ENCODE measurements around the gene APP.
"Not testable (repeated sequence)": the region's sequence is repeated elsewhere in the genome, so short reads cannot be mapped to it uniquely, and the experiment has no call there.

APP gene

DNA sequence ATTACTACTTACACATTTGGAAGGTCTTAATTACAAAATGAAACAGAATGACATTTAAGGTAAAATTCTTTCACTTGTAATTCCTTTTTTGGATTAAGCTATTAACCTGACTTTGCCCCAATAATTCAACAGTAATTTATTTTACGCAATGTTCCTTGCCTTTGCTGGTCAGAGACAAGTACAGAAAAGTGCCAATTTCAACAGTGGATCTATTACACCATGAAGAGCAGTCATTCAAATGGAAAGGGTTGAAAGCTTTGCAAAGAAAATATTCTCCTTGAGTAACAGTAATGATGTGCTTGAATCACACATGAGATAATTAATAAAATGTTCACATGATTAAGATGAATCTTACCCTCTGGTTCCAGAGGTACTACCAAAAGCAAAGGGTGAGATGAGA lies 84.7 kb downstream of the APP start:
- TF ChIP-seq, protein P1, sequence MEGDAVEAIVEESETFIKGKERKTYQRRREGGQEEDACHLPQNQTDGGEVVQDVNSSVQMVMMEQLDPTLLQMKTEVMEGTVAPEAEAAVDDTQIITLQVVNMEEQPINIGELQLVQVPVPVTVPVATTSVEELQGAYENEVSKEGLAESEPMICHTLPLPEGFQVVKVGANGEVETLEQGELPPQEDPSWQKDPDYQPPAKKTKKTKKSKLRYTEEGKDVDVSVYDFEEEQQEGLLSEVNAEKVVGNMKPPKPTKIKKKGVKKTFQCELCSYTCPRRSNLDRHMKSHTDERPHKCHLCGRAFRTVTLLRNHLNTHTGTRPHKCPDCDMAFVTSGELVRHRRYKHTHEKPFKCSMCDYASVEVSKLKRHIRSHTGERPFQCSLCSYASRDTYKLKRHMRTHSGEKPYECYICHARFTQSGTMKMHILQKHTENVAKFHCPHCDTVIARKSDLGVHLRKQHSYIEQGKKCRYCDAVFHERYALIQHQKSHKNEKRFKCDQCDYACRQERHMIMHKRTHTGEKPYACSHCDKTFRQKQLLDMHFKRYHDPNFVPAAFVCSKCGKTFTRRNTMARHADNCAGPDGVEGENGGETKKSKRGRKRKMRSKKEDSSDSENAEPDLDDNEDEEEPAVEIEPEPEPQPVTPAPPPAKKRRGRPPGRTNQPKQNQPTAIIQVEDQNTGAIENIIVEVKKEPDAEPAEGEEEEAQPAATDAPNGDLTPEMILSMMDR (conservative IDR thresholded peaks at IDR 0.05; ENCODE audit: low read depth, low read length) = no peak
- no peak for DNase-seq (ENCODE audit: low read depth)
- H3K4me3 ChIP-seq (ENCODE audit: low read depth, low read length) = no peak overlapping the region

DNA sequence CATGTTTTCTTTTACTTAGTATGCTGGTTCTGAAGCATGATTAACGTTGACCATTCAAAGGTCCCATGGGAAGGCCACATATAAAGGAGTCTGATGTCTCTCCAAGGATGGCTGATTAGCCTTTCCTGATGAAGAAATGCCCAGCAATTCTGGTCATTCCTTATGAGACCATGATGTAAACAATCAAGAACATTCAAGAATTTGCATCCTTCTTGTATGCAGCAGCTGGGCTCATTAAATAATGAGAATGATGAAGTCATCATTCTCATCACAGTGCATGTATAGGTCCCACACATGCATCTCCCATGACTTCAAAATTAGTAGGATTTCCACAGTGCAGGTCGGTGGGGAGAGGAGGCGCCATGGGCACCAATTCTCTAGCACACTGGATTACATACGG lies 85.4 kb downstream of the APP start:
- DNase-seq (ENCODE audit: low read depth) = no peak
- no peak overlapping the region for H3K4me3 ChIP-seq (ENCODE audit: low read depth, low read length)
- TF ChIP-seq, protein P1 (conservative IDR thresholded peaks at IDR 0.05; ENCODE audit: low read depth, low read length) = no peak

DNA sequence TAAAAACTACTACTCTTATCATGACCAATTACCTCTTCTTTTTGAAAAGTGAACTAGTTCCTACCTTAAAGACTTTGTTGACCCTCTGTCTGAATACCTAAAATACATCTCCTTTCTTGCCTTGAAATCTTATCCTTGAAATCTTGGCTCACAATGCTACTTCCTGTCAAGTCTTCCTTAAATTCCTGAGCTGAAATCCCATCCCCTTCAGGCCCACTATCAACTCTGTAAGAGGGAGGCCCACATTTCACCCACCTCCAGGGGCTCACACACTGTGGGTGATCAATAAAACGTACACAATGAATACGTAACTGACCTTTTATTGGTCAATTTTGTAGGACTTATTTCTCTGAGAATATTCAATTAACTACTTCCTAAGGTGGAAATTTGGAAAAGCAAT lies 88.0 kb downstream of the APP start:
- H3K4me3 ChIP-seq (ENCODE audit: low read depth, low read length) = no peak overlapping the region
- no peak for DNase-seq (ENCODE audit: low read depth)
- TF ChIP-seq, protein P1 (conservative IDR thresholded peaks at IDR 0.05; ENCODE audit: low read depth, low read length) = no peak

DNA sequence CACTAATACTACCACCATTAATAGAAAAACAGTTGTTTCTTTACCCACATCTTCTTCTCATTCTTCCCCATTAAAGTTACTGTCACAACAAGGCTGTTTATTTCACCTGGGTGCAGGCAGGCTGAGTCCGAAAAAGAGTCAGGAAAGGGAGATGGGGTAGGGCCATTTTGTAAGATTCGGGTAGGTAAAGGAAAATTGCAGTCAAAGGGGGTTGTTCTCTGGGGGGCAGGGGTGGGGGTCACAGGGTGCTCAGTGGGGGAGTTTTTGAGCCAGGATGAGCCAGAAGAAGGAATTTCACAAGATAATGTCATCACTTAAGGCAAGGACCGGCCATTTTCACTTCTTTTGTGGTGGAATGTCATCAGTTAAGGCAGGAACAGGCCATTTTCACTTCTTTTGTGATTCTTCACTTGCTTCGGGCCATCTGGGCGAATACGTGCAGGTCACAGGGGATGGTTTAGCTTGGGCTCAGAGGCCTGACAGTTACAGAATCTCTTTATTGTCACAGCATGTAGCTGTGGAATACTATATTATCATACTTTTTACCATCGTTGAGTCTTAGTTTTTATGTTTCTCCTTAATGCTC lies 89.3 kb downstream of the APP start:
- not testable (repeated sequence) for DNase-seq (ENCODE audit: low read depth); H3K4me3 ChIP-seq (ENCODE audit: low read depth, low read length)

DNA sequence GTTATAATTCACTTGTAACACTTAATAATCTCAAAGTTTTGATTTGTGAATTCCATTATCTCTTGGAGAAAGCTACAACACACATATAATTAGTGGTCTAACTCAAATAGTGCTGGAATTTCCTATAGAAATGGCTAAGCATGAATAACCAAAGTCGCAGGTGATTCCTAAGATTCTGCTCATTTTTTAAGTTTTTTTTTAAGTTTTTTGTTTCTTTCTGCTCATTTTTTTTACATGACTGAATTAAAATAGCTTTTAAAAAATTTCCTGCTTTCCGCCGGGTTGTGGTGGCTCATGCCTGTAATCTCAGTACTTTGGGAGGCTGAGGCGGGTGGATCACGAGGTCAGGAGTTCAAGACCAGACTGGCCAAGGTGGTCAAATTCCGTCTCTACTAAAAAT lies 90.4 kb downstream of the APP start:
- DNase-seq (ENCODE audit: low read depth) = no peak
- H3K4me3 ChIP-seq (ENCODE audit: low read depth, low read length) = no peak overlapping the region
- TF ChIP-seq, protein P1 (conservative IDR thresholded peaks at IDR 0.05; ENCODE audit: low read depth, low read length) = no peak

DNA sequence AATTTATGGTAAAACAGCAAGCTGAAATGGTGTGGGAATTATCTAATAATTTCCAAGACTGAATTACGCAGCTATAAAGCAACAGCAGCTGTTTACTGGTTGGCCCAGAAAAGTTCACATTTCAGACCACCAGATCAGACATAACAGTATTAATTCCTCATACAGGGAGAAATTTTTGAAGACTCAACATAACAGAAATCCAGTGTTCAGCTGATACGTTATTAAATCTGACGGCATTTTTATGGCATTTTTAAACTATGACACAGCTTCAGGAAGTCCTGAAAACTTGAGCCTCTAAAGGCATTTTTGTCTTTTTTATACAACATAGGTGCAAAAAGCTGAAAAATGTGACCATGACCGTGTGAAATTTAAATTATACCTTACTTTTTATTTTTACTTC lies 91.2 kb downstream of the APP start:
- DNase-seq (ENCODE audit: low read depth) = peak; percentile 48
- no peak overlapping the region for H3K4me3 ChIP-seq (ENCODE audit: low read depth, low read length)
- TF ChIP-seq, protein P1 (conservative IDR thresholded peaks at IDR 0.05; ENCODE audit: low read depth, low read length) = no peak

DNA sequence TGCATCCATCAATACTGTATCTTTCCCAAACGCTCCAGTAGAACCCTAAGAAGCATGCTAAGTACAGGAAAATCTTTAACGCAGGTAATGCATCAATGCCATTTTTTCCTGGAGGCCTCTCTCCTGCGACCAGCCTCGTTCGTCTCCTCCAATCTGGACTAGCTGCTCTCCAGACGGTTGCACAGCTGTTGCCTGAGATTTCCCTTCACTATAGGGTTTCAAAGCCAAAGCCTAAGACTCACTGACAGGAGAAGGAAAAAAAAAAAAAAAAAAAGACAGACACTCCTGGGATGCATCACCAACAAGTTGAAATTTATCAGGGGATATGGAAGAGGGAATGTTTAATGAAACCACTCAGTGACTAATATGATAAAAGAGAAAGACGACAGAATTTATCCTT lies 93.0 kb downstream of the APP start:
- H3K4me3 ChIP-seq (ENCODE audit: low read depth, low read length) = no peak overlapping the region
- TF ChIP-seq, protein P1 (conservative IDR thresholded peaks at IDR 0.05; ENCODE audit: low read depth, low read length) = no peak
- no peak for DNase-seq (ENCODE audit: low read depth)

Data from choroid plexus epithelial cell (primary cell).